DMS53 (cell line): Measurements from ENCODE around the gene RRBP1.

Source experiments
- DNase-seq: peaks from one replicate; lab custom pipeline; 2025; lab: John Stamatoyannopoulos, UW

RRBP1 gene, protein sequence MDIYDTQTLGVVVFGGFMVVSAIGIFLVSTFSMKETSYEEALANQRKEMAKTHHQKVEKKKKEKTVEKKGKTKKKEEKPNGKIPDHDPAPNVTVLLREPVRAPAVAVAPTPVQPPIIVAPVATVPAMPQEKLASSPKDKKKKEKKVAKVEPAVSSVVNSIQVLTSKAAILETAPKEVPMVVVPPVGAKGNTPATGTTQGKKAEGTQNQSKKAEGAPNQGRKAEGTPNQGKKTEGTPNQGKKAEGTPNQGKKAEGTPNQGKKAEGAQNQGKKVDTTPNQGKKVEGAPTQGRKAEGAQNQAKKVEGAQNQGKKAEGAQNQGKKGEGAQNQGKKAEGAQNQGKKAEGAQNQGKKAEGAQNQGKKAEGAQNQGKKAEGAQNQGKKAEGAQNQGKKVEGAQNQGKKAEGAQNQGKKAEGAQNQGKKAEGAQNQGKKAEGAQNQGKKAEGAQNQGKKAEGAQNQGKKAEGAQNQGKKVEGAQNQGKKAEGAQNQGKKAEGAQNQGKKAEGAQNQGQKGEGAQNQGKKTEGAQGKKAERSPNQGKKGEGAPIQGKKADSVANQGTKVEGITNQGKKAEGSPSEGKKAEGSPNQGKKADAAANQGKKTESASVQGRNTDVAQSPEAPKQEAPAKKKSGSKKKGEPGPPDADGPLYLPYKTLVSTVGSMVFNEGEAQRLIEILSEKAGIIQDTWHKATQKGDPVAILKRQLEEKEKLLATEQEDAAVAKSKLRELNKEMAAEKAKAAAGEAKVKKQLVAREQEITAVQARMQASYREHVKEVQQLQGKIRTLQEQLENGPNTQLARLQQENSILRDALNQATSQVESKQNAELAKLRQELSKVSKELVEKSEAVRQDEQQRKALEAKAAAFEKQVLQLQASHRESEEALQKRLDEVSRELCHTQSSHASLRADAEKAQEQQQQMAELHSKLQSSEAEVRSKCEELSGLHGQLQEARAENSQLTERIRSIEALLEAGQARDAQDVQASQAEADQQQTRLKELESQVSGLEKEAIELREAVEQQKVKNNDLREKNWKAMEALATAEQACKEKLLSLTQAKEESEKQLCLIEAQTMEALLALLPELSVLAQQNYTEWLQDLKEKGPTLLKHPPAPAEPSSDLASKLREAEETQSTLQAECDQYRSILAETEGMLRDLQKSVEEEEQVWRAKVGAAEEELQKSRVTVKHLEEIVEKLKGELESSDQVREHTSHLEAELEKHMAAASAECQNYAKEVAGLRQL (N-terminal part only)

GRCh38 chr20:17682103-17682888 lies at the start of gene RRBP1:
TSS of gene RRBP1 (minus strand) at chr20:17682242. CDS start at chr20:17660507, 21,735 bp downstream.
- DNase-seq = peak; percentile 99

DNA sequence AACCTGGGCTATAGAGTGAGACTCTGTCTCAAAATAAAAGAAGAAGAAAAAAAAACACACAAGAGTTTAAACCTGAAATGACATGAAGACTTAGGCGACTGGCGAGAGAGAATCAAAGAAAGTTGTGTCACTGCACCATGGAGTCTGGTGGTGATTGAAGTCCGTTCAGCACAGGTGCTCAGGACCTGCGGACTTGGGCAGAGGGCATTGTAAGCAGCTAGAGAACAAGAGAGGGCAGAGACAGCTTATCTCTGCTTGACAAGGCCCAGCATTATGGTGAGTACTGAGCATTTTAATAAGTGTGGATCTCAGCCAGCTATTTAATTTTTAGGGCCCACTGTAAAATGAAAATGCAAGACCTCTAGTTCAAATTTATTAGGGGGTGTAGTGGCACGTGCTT lies 49.2 kb upstream of the RRBP1 start:
- no peak for DNase-seq

- DNase-seq = no peak
These were observed 48.0 kb upstream of the RRBP1 start for GRCh38 chr20:17730071-17730470.

DNA sequence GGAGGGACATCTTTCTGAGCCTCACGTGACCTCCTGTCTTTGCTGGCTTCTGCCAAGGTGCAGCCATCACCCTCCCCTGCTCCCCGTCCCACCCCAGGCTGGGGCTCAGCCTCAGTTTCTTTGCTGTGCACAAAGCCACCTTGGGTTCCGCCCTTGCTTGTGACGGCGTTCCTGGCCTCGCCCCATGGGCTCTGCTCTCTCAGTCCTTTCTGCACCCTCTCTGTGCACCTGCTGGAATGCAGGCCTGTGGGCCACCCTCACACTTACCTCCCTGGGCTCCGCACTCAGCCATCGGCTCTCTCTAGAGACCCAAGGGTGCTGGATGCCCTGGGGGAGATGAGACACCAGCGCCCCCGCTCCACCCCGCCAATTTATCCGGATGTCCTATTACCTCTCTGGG lies 46.0 kb upstream of the RRBP1 start:
- DNase-seq = no peak

DNA sequence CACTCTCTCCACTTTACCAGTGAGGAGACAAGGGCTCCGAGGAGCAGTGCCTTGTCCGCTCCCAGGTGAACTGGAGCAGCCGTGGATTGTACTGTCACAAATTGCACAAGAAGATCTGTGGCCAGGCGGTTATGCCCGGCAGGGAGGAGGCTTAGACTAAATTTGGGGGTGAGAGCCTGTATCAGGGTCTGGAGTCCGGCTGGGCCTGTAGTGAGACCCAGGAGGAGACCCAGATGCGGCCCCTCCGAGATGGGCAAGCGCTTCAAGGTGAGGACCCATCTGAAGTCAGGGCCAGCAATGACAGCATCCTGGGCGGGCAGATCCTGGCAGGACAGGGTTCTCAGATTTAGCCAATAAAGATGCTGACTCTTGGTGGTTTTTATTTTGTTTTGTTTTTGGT lies 45.3 kb upstream of the RRBP1 start:
- DNase-seq = no peak

DNA sequence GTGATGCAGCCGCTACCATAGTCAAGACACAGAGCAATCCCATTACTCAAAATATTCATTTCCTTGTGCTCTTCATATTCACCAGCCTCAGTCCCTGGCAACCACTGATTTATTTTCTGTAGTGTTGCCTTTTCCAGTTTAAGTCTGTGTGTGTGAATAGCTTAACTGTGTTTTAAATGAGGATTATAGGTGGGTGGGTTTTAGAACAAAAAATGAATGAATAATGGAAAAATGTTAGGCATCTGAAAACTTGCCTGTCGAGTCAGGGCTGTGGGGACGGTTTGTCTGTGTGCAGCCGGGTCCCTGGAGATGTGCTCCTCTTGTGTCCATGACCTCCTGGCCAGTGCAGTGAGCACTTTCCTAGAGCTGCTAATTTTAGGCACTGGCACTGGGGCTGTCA lies 44.9 kb upstream of the RRBP1 start:
- DNase-seq = no peak

DNA sequence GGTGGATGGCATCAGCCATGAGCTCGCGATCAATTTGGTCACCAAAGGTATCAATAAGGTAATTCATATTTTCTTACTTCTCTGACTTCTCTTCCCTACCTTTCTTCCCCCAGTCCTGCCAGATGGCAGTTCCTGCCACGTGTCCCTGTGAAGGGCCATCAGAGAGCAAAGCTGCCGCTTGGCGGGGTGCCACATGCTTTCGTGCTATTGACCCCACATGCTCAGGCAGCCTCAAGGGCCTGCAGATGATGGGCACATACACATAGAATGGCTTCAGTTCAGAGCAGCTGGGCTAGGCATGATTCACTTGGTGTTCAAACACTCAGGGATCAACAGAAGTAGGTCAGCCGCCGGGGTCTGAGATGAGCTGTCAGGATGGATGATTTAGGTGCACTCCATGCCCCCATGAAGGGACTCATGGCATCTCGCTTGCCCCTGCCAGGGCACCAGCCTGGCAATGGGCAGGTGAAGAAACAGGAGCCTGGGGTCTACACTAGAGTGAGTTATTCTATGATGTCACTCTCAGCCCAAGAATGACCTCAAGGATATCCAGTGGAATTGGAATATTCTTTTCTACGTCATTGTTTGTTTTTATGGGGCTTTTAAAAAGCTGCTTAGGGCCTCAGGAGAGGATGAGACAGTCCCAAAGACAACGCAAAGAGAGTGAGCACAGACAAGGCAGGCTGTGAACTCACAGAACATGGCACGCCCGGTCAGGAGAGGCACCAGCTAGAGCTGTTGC lies 43.2 kb upstream of the RRBP1 start:
- DNase-seq = peak; percentile 100

DNA sequence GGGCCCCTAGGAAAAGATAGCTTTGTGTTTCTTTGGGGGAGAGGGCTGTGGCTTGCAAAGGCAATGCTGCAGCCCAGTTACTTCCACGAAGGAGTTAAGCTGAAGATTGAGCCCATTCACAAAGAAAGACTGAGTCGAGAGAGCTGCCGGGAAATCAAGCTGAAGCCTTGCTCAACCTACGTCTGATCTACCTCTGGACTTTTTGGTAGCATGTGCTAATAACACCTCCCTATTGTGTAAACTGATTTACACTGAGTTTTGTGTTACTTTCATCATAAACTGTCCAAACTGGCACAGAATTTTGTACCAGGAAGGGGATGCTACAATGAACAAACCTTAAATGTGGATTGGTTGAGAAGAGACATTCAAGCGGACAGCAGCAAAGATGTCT lies 41.3 kb upstream of the RRBP1 start:
- DNase-seq = no peak

GRCh38 chr20:17722493-17723300 lies 40.7 kb upstream of the RRBP1 start:
- no peak for DNase-seq

DNA sequence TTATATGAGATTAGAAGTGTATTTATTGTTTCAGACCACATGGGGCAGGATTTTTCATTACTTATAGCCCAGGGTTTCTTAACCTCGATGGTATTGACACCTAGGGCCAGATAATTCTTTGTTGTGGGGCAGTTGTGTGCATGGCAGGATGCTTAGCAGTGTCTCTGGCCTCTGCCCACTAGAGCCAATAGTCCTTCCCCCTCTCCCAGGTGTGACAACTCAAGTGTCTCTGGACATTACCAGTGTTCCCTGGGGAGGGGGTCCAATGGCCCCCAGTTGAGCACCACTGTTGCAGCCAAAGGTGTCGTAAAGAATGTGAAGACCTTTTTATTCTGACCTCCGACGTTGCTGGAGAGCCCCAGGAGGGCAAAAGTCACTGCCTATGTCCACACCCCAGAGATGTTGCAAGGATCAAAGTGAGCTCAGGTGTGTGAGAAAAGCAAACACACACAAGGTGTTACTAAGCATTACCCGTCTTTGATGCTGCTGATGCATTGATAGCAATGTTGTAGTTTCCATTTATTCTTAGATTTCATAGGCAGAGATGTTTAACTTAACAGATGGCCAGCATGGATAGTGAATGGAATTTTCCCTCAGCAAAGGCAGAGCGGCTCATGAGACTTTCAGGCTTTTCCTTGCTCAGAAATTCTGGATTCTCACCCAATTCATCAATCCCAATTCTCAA lies 39.9 kb upstream of the RRBP1 start:
- DNase-seq = peak; percentile 88

DNA sequence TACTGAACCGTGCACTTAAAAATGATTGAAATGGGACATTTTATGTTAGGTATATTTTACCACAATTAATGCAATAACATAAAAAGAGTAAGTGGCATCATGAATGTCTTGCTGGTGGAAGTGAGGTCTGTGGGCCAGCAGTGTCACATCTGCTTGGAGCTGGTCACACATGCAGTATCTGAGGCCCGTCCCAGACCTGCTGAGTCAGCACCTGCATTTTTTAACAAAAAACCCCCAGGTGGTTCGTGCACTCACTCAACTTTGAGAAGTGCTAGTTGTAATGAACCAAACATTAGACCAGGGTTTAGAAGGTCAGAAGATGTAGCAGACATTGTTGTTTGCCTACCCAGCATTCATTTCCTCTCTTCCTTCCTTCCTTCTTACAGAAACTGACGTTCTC lies 38.7 kb upstream of the RRBP1 start:
- DNase-seq = no peak

- no peak for DNase-seq
These were observed 34.3 kb upstream of the RRBP1 start for GRCh38 chr20:17716331-17716730.

DNA sequence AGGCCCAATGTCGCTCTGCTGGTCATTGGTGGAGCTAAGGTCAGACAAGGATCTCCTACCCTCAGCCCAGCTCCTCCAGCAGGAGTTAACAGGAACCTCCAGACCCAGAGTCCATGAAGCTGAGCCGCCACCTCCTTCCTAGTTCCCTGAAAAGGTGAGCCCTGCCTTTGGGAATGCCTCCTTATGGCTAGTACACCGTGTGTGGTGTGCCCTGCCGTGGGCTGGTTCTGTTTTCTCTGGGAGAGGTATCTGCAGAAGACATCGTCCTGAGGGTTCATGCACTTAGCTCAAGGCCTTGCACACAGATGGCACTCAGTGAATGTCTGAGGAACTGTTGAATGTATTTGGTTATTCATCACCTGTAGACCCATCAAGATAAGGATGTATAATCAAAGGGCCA lies 33.0 kb upstream of the RRBP1 start:
- DNase-seq = no peak

GRCh38 chr20:17714597-17714996 lies 32.6 kb upstream of the RRBP1 start:
- DNase-seq = no peak

- DNase-seq = no peak
These were observed 30.7 kb upstream of the RRBP1 start for GRCh38 chr20:17712708-17713107.

- DNase-seq = no peak
These were observed 30.2 kb upstream of the RRBP1 start for GRCh38 chr20:17712201-17712600.

GRCh38 chr20:17711267-17711627 lies 29.2 kb upstream of the RRBP1 start:
- no peak for DNase-seq

DNA sequence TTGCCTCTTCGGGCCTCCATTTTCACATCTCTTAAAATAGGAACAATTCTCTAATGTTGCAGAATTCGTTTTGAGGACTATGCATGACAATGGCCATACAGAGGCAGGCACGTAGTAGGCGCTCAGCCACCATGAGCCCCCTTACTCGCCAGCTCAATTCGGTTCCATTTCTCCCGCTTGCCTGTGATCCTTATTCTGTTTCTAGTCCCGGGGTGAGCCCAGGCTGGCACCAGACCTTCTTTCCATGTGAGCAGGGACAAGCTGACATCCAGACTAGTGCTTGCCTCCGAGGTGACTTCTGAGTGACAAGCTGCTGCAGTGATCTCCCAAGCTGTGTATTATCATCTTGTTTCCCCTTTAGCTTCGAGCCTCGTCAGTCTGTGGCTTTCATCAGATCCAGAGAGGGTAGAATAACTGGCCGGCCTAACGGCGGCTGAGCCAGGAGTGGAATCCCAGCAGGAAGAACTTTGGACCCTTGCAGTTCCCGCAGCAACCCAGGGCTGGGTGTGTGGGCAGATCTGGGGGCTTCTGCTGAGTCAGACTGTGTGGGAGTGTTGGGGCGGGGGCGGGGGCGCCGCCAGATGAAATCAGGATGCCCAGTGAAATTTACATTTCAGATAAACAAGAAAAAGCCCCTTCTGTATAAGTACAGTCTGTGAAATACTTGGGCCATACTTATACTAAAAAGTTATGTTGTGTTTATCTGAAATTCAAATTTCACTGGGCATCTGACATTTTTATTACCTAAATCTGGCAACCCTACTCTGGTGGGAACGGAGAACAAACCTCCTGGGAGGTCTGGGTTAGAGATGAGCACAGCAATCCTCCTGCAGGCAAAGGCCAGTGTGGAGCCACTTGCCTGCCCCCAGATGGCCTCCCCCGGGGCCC lies 28.6 kb upstream of the RRBP1 start:
- no peak for DNase-seq
